HFF-Myc (cell line): ENCODE data around the gene HIVEP3.

Source experiments
- DNase-seq: peaks from one replicate; pipeline ENCODE4 v3.0.0-alpha.2; 2011; ENCODE audit warnings: low read depth; ENCODE audit errors: extremely low read depth
- H3K4me3 ChIP-seq: replicated peaks from 2 replicates; pipeline ENCODE4 v1.5.1; 2011; ENCODE audit warnings: low read depth, mild to moderate bottlenecking, control low read depth, low read length
- CTCF ChIP-seq: IDR thresholded peaks from 2 replicates; pipeline ENCODE4 v1.5.1; 2012; ENCODE audit warnings: mild to moderate bottlenecking, low read depth, low read length, control low read depth; ENCODE audit errors: missing control alignments

HIVEP3 gene

DNA sequence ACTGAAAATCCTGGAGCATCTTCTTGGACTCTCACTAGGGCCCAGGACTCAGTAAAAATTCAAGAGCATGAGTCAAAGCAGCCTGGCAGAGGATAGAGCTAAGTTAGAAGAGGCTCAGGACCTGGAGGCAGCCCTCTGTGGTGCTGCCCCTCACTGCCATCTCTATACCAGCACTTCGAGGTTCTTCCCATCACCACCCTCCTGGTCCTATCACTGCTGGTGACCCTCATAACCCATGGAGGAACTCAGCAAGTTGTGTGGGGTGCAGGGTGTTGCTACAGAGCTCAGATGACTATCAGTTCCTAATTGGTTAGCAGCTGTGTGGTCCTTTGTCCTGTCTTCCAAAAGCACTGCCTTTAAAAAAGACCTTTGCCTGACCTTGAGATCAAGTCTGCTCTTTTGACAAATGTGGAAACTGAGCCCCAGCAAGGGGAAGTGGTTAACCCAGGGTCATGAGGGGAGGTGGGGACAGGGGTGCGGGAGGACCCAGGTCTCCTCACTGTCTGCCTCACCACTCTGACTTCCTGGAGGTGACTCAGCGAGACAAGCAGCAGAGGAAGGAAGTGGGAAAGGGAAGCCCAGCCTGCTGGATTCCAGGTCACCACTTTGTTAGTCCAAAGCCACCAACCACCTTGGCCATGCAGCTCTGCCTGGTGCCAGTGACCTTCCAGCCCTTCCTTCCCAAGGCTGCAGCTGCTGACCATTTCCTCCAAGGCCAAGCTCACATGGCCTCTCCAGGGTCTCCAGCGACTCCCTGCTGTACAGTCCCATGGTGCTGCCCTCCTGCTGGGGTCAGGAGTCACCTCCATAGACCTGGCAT is 234.8 kb downstream of the HIVEP3 start:
- no peak overlapping the region for H3K4me3 ChIP-seq
- TF ChIP-seq CTCF, result no peak
- no peak for DNase-seq

DNA sequence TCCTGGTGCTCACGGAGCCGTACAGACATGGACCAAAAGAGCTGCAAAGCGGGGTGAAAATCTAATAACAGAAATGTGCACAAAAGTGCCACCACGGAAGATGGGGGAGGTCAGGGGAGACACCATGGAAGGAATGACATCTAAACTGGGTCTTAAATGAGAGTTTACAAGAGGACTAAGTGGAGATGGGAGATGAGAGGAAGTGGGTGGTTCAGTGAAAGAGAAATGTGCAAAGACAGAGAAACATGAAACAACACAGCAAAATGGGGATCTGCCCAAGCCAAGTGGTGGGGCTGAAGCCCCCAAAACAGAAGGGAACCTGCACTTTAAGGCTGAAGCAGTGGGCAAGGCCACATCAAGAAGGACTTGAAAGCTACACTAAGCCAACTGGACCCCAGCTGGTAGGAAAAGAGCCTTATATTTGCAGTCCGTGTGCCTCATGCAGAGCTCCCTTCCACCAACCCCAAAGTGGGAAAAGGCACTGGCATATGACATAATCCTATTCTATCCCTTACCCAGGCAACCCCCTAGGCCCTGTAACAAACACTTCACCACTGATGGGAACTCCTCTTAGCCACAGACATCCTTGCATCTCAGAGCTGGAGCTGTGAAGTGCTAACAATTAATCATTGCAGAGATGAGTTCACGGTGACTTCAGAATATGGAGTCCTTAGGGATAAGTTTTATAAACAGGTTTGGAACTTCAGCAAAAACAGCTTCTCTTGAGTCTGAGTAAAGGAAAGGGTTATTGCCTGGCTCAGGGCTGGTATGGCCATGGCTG is 235.7 kb downstream of the HIVEP3 start:
- no peak for TF ChIP-seq CTCF
- no peak for DNase-seq
- H3K4me3 ChIP-seq, result no peak overlapping the region

- no peak for TF ChIP-seq CTCF
- no peak overlapping the region for H3K4me3 ChIP-seq
- no peak for DNase-seq
Observed at GRCh38 chr1:41682149-41682548, 236.6 kb downstream of the HIVEP3 start.

DNA sequence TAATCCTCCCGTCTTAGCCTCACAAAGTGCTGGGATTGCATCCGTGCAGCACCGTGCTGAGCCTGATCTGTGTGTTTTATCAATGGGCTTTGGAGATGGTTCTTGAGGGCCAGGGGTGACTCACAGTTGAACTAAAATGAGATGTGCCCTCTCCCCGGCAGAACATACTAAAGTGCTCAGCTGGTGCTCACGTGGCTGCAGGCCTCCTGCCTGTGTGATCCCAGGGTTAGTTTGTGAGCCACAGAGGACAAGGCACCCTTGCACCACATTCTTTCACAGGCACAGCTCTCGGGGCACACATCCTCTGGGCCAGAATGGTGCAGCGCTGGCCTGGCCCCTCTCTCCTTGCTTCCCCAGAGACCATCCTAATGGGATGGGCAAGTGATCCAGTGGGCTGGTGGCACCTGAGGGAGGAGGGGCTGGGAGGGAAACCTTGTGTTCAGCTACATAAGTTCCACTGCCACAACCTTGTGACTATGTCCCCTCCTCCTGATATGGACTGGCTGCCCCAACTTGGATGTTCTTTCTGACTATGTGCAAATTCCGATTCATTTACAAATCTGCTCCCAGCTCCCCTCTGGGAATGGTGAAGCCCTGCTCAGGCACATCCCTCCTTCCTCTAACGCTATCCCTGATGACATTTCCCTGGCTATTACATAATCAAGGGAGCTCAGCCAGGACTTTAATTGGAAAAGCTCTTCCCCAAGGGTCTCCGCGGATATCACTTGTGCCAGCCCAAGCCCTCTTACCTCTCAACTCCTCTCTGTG is 237.2 kb downstream of the HIVEP3 start:
- peak; percentile 50 for DNase-seq
- no peak for TF ChIP-seq CTCF
- H3K4me3 ChIP-seq, result no peak overlapping the region

DNA sequence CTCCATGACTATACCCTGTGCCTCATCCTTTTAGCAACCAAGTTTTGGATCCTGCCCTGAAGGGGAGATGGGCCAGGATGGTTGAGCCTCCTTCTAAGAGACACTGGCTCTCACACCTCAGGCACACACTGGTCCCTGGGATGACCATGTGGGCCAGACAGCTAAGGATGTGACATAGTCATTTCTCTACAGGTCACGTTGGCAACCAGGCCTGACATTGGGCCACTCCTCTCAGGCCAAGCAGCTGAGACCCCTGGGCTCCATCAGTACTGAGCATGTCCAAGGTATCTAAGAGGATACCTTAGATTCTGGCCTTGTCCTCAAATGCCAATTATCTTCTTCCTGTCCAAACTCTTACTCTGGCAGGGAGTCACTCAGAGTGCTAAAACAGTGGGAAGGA is 238.7 kb downstream of the HIVEP3 start:
- no peak for TF ChIP-seq CTCF
- no peak for DNase-seq
- no peak overlapping the region for H3K4me3 ChIP-seq

DNA sequence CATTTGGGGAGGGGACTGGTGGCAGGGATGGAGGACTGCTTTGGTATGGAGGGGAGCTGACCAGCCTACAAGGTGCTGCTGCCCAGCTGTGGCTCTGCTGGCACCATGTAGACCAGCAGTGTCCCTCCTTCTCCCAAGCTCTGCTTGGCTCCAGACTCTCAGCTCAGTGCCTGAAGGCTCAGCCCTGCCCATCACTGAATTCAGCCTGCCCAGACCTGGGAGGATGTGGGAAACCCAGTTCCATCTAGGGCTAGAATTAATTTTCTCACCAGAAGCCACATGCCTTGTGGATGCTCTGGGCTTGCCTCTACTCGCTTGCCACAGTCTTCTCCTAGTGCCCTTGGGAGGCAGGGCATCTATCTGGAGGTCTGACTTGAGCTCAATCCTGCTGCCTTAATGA is 239.2 kb downstream of the HIVEP3 start:
- H3K4me3 ChIP-seq, result no peak overlapping the region
- no peak for DNase-seq
- TF ChIP-seq CTCF, result no peak
